CD4-positive, alpha-beta T cell treated with Interferon gamma for 1 hour (primary cell): Measurements from ENCODE around the gene TUSC1.
"Not testable (repeated sequence)": the region's sequence is repeated elsewhere in the genome, so short reads cannot be mapped to it uniquely, and the experiment has no call there.

Experiments
- DNase-seq: peaks from one replicate; pipeline ENCODE4 v3.0.0-alpha.2; 2020

The TUSC1 gene

DNA sequence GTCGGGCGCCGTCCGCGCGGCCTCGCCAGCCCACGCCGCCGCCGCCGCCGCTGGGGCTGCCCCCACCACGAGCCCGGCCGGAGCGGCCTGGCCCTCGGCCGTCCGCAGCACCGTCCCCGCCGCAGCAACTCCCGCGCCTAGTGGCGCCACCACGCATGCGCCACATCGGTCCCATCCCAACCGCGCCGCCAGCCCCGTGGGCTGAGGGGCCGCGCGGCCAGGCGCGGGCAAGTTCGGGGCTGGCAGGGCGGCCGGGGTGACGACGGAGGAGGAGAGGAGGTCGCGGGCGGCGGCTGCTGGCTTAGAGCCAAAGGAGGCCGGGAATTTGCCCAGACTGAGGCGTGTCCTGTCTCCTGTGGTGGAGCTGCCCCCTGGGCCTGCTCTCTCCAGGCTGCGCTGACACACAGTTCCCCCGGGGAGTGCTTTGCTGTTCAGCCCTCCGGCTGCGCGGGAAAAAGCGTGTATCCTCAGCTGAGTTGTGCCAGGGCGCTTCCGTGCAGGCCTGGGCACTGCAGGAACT lies at the start of gene TUSC1:
Gene TUSC1, minus strand, starts transcription at position 298 of the 520 bp plus-strand sequence. Its CDS starts 132 bp downstream, at position 166.
- DNase-seq = peak; percentile 20

DNA sequence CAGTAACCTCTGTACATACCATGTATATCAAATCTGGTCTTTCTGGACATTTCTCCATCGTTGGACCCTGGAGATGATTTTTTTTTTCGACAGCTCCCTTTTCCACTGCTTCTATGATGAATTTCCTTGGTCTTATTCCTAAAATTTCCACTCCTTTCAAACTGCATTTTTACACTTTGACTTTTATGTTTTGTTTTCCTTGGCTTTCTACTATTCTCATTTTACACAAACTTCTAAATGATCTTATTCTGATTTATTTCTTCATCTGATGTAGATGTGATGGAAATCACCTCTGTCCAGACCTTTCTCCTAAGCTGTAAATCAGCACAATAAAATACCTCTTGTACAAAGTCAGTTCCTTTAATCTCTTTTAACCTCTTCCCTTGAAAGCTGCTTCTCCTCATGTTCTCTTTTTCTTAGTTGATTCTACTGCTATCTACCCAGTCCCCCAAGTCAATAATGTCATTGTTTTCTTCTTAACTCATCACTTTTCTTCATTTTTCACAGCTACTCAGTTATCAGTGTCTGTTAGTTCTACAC lies 48.7 kb upstream of the TUSC1 start:
- DNase-seq = no peak

- DNase-seq = no peak
Observed at GRCh38 chr9:25724424-25724823, 46.2 kb upstream of the TUSC1 start.

DNA sequence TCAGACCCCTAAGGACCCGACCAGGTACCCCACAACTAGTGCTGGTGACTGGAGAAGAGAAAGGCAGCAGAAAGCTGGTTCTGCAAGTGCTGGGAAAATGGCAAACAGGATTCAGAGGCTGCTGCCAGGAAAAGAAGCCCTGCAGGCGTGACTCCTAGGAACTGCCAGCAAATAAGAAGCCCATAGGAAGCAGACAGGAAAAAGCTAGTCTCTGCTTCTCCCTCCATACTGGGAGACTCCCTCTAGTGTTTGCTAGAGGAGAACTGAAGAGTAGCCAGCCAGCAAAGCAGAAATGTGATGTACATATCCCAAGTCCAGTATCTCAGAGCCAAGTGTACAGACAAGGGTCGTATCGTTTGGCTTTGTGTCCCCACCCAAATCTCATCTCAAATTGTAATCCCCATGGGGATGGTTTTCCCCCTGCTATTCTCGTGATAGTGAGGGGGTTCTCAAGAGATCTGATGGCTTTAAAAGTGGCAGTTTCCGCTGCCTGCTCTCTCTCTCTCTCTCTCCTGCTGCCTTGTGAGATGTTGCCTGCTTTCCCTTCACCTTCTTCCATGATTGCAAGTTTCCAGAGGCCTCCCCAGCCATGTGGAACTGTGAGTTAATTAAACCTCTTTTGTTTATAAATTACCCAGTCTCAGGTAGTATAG lies 38.1 kb upstream of the TUSC1 start:
- no peak for DNase-seq

DNA sequence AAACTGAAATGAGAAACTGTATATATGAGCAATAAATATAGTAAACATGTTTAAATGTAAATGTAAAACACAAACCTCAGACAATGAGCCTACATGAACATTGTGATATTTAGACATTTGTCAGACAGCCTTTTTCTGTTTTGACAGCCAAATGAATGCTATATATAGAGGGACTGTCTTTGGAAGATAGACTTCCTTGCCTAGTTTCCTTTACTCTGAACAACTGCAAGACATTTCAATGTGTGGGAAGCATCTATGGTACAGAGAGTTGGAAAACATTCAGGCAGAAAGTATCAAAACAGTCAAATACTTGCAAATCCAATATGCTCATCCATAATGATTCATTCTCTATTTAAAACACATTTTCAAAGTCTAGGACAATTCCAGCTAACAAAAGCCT lies 31.7 kb upstream of the TUSC1 start:
- DNase-seq = no peak

DNA sequence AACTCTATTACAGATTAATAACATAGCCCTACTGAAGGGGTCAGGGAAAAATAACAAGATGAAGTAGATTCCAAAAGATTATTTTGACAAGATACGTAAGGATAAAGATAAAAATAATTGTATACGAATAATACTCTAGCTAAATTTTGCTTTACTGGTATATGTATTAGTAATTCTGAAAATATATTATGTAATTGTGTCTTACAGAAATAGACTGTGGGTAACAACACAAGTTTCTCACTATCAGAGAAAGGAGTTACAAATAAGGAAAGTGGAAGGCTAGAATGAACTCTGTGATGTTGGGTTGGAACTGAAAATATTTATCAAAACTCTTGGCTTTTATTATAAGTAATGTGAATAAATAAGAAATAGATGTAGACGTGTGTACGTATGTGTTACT lies 26.6 kb upstream of the TUSC1 start:
- DNase-seq = no peak

GRCh38 chr9:25703701-25704357 lies 25.6 kb upstream of the TUSC1 start:
- DNase-seq = no peak

DNA sequence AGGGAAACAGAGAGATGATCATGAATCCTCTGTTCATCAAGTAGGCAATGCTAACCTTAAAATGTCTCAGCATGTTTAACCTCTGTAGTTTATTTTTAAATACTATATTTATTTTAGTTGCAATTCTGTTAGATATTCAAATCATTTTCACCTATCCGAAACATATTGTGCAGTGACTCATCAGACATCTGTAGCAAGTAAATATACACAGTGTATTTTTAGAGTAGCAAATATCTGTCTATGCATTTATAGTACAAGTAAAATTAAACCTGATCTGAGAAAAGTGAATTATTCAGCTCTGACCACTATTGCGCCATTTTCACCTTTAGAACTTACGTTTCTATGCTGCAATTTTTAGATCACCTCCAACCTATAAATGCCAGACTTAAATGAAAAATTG lies 24.3 kb upstream of the TUSC1 start:
- no peak for DNase-seq

DNA sequence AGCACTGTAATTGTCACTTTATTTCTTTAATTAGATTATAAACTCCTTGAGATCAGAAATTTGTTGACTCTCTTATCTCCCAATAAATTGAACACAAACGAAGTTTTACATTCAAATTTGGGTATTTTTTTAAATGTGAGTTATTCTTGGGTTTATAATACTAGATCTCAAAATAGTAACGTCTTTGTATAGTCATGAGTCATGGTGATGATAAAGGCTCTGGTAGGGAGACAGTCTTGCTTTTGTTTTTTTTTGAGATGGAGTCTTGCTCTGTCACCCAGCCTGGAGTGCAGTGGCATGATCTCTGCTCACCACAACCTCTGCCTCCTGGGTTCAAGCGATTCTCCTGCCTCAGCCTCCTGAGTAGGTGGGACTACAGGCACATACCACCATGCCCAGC lies 22.7 kb upstream of the TUSC1 start:
- not testable (repeated sequence) for DNase-seq

DNA sequence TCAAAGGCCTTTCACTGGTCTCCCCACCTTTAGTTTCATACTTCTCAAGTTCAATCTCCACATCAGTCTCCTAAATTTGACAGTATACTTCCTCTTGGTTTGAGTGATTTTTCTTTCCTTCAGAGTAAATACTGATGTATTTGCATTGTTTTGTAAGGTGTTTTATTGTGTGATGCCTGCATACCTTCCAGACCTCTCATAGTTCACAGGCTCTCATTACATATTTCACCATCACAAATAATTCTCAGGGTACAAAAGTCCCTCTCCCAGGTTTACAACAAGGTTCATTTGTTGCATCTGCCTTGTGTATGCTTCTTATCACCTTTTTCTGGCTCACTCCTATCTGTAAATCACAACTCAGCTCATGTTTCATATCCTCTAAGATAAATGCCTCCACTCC lies 22.2 kb upstream of the TUSC1 start:
- DNase-seq = no peak

DNA sequence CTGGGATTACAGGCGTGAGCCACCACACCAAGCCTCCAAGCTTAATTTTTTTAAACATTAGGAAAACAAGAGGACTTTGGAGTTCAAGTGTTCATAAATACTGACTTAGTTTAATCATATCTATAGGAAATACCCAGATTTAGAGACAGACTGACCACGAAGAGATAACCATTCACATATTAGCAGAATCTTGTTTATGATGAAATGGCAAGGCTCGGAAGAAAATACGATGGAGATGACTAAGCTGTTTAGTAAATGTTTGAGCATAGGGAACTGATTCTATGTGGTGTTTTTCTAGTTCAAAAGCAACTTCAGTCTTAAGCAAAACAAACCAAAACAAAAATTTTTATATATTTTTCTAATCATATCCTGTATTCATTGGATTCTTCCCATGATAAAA lies 13.5 kb upstream of the TUSC1 start:
- no peak for DNase-seq

DNA sequence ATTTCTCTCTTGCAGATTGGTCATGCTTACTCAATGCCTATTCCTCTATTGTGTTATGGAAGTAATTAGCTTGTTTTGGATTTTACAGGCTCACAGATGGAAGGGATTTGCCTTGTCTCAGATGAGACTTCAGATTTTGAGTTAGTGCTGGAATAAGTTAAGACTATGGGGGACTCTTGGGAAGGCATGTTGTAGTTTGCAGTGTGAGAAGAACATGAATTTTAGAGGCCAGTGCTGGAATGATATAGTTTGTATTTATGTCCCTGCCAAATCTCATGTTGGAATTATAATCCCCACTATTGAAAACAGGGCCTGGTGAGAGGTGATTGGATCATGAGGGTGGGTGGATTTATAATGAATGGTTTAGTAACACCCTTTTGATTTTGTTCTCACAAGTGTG lies 6.1 kb upstream of the TUSC1 start:
- no peak for DNase-seq

GRCh38 chr9:25681266-25681665 lies 3.0 kb upstream of the TUSC1 start:
- no peak for DNase-seq

DNA sequence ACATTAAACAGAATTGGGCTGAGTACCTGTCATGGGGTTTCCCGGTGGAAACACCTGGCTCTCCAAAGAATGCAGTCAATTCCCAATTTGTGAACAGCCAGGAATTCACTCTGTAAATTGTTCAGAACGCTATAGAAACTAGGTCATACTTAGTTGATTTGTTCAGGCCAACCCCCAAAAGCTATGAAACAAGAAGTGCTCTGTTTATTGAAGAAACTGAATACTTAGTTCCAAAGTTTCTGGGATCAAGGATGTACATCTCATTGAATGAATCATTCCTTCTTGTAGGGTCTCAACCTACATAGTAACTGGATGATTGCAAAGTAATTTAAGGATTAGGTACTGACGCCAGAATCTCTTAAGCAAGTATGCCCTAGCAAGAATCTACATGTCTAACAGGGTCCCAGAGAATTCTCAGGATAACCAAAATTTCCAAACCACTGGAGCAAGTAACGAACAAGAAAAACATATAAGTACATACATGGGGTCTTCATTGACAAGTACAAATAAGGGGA lies 659 bp upstream of the TUSC1 start:
- DNase-seq = no peak

GRCh38 chr9:25677301-25678146 lies 720 bp downstream of the TUSC1 start:
- peak; percentile 4 for DNase-seq

DNA sequence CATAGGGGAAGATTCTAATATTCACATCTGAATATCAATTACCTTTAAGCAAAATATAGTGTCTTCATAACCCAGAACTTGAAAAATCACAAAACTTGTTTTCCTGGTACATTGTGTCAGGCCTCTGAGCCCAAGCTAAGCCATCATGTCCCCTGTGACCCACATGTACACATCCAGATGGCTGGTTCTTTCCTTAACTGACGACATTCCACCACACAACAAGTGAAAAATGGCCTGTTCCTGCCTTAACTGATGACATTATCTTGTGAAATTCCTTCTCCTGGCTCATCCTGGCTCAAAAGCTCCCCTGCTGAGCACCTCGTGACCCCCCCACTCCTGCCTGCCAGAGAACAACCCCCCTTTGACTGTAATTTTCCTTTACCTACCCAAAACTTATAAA lies 2.4 kb downstream of the TUSC1 start:
- not testable (repeated sequence) for DNase-seq

GRCh38 chr9:25658571-25658970 lies 19.7 kb downstream of the TUSC1 start:
- no peak for DNase-seq

- no peak for DNase-seq
Observed at GRCh38 chr9:25654417-25654816, 23.8 kb downstream of the TUSC1 start.

- no peak for DNase-seq
Observed at GRCh38 chr9:25648116-25648515, 30.1 kb downstream of the TUSC1 start.

GRCh38 chr9:25636026-25636425 lies 42.2 kb downstream of the TUSC1 start:
- no peak for DNase-seq

DNA sequence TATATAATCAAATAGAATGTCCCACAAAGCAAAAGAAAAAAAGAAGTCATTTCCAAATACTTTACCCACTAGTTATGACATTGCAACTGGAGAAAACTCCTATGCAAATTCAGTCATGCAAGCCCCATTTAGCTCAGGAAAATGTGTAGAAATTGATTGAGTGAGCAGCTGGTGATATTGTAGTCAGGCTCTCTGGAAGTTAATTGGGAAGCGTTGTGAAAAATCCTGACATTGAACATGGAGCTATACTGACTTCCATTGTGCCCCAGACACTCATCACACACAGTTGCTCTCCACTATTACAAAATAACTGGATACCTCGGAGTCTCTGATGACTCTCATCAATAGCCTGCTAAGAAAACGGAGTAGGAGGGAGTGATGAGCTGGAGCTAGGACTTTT lies 49.0 kb downstream of the TUSC1 start:
- DNase-seq = no peak
